T follicular helper cell (primary cell): ENCODE results near the gene CARD11.
A peak's percentile ranks its signal among the peaks of the same experiment; 100 is the strongest.

Experiments used
- DNase-seq: peaks from one replicate; pipeline ENCODE4 v3.0.0-alpha.2; 2020; ENCODE audit warnings: low read depth

CARD11 gene

GRCh38 chr7:3020416-3020815 is 23.3 kb downstream of the CARD11 start:
- no peak for DNase-seq

GRCh38 chr7:3019801-3020200 is 23.9 kb downstream of the CARD11 start:
- no peak for DNase-seq

GRCh38 chr7:3013975-3014792 is 29.5 kb downstream of the CARD11 start:
- no peak for DNase-seq

GRCh38 chr7:3011211-3011852 is 32.3 kb downstream of the CARD11 start:
- DNase-seq, result no peak

- DNase-seq, result no peak
Measured at GRCh38 chr7:3010161-3010560, 33.5 kb downstream of the CARD11 start.

- DNase-seq, result no peak
Measured at GRCh38 chr7:3009086-3009485, 34.6 kb downstream of the CARD11 start.

- DNase-seq, result no peak
Measured at GRCh38 chr7:3008386-3008785, 35.3 kb downstream of the CARD11 start.

GRCh38 chr7:3007696-3008095 is 36.0 kb downstream of the CARD11 start:
- DNase-seq, result no peak

GRCh38 chr7:3005257-3005656 is 38.4 kb downstream of the CARD11 start:
- DNase-seq, result no peak

- DNase-seq, result no peak
Measured at GRCh38 chr7:3003936-3004335, 39.7 kb downstream of the CARD11 start.

- no peak for DNase-seq
Measured at GRCh38 chr7:3002631-3003030, 41.0 kb downstream of the CARD11 start.

- no peak for DNase-seq
Measured at GRCh38 chr7:3000566-3000965, 43.1 kb downstream of the CARD11 start.

GRCh38 chr7:2999078-2999500 is 44.6 kb downstream of the CARD11 start:
- DNase-seq, result no peak

- no peak for DNase-seq
Measured at GRCh38 chr7:2997014-2997413, 46.7 kb downstream of the CARD11 start.

- no peak for DNase-seq
Measured at GRCh38 chr7:2996141-2996540, 47.5 kb downstream of the CARD11 start.

- no peak for DNase-seq
Measured at GRCh38 chr7:2993868-2994267, 49.8 kb downstream of the CARD11 start.

- no peak for DNase-seq
Measured at GRCh38 chr7:2993396-2993795, 50.3 kb downstream of the CARD11 start.

GRCh38 chr7:2990949-2991470 is 52.7 kb downstream of the CARD11 start:
- no peak for DNase-seq

GRCh38 chr7:2986561-2986960 is 57.1 kb downstream of the CARD11 start:
- no peak for DNase-seq

- no peak for DNase-seq
Measured at GRCh38 chr7:2985866-2986265, 57.8 kb downstream of the CARD11 start.

GRCh38 chr7:2984091-2984490 is 59.6 kb downstream of the CARD11 start:
- no peak for DNase-seq

- DNase-seq, result no peak
Measured at GRCh38 chr7:2983586-2983985, 60.1 kb downstream of the CARD11 start.

GRCh38 chr7:2982831-2983230 is 60.8 kb downstream of the CARD11 start:
- DNase-seq, result peak; percentile 25
